Limb (tissue), 2 donors: ENCODE results near the gene OBSCN.

Experiments used
- DNase-seq, 2 donors: peaks; one replicate each; pipeline ENCODE4 v3.0.0-alpha.2; 2016; ENCODE audit errors: extremely low spot score in 2 of 2

OBSCN gene

GRCh38 chr1:228400237-228400651, 192.4 kb downstream of the OBSCN start:
- no peak for DNase-seq

- DNase-seq = no peak
Observed at GRCh38 chr1:228400692-228401454, 193.0 kb downstream of the OBSCN start.

- no peak for DNase-seq
Observed at GRCh38 chr1:228401782-228402640, 194.2 kb downstream of the OBSCN start.

GRCh38 chr1:228402641-228403025, 194.8 kb downstream of the OBSCN start:
- DNase-seq = no peak

GRCh38 chr1:228403231-228403631, 195.4 kb downstream of the OBSCN start:
- no peak for DNase-seq

GRCh38 chr1:228404107-228404720, 196.4 kb downstream of the OBSCN start:
- DNase-seq = no peak

- DNase-seq = no peak
Observed at GRCh38 chr1:228405200-228405978, 197.5 kb downstream of the OBSCN start.

- no peak for DNase-seq
Observed at GRCh38 chr1:228405979-228406228, 198.1 kb downstream of the OBSCN start.

- no peak for DNase-seq
Observed at GRCh38 chr1:228407106-228408040, 199.5 kb downstream of the OBSCN start.

GRCh38 chr1:228408041-228408868, 200.4 kb downstream of the OBSCN start:
- DNase-seq = no peak

- no peak for DNase-seq
Observed at GRCh38 chr1:228408869-228409805, 201.3 kb downstream of the OBSCN start.

GRCh38 chr1:228410015-228410414, 202.2 kb downstream of the OBSCN start:
- DNase-seq = no peak

GRCh38 chr1:228410671-228411070, 202.8 kb downstream of the OBSCN start:
- DNase-seq = no peak

- DNase-seq = no peak
Observed at GRCh38 chr1:228411121-228411520, 203.3 kb downstream of the OBSCN start.

GRCh38 chr1:228411548-228412430, 203.9 kb downstream of the OBSCN start:
- DNase-seq = no peak

GRCh38 chr1:228413241-228414010, 205.6 kb downstream of the OBSCN start:
- no peak for DNase-seq
